Panc1 (cell line): ENCODE data around the gene CROCC.

ENCODE experiments used
- CTCF ChIP-seq: fragments of 450-650 bp; IDR thresholded peaks from 2 replicates; pipeline ENCODE4 v1.5.1; 2017; ENCODE audit warnings: mild to moderate bottlenecking
- POLR2AphosphoS5 ChIP-seq: IDR thresholded peaks from 2 replicates; pipeline ENCODE4 v1.6.1; 2012; ENCODE audit warnings: mild to moderate bottlenecking, low read depth, low read length, moderate library complexity
- REST ChIP-seq, 2 experiments: IDR thresholded peaks; 2 replicates each; pipeline ENCODE4 v1.6.1; 2011 to 2012; ENCODE audit warnings: low read depth in 2 of 2, control low read depth in 1 of 2, low read length in 1 of 2, mild to moderate bottlenecking in 1 of 2, moderate library complexity in 1 of 2; ENCODE audit not compliant: insufficient read depth in 1 of 2
- SIN3A ChIP-seq: IDR thresholded peaks from 2 replicates; pipeline ENCODE4 v1.6.1; 2012; ENCODE audit warnings: low read depth, mild to moderate bottlenecking, low read length, moderate library complexity, borderline replicate concordance; ENCODE audit not compliant: insufficient read depth
- TCF7L2 ChIP-seq: IDR thresholded peaks from 2 replicates; pipeline ENCODE4 v1.6.1; 2011; ENCODE audit warnings: mild to moderate bottlenecking, low read depth, low read length, inconsistent platforms

GRCh38 chr1:16922885-16923431 lies 1.2 kb downstream of the CROCC start:
- TF ChIP-seq CTCF, result no peak
- no peak for TF ChIP-seq SIN3A
- TF ChIP-seq POLR2AphosphoS5, result no peak
- TF ChIP-seq TCF7L2, result no peak
- TF ChIP-seq REST (IDR thresholded peaks at IDR 0.05; ENCODE audit: insufficient read depth in 1 of 2, low read depth in 2 of 2, low read length in 1 of 2), result no peak
